NCI-H2107 treated with DMSO at 0.1 percent for 48 hours (cell line): ENCODE measurements around the gene TYW5.
"Not testable (repeated sequence)": the region's sequence is repeated elsewhere in the genome, so short reads cannot be mapped to it uniquely, and the experiment has no call there.

ENCODE experiments used
- DNase-seq: peaks from one replicate; lab custom pipeline; 2025; ENCODE audit not compliant: unreplicated experiment; lab: John Stamatoyannopoulos, UW

The TYW5 gene

DNA sequence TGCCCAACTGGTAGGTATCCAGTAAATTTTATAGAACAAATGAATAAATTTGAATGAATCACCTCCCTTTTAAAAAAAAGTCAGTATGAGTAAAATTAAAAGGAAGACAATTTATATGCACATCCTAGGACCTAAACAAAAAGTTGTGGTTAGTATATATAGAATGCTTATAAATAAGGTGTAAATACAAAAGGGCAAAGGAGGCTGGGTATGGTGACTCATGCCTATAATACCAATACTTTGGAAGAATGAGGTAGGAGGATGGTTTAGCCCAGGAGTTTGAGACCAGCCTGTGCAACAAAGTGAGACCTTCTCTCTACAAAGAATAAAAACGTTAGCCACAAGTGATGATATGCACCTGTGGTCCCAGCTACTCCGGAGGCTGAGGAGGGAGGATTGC, 31.4 kb downstream of the TYW5 start:
- no peak for DNase-seq

- DNase-seq, result no peak
Observed at GRCh38 chr2:199922856-199923255, 32.4 kb downstream of the TYW5 start.

- no peak for DNase-seq
Observed at GRCh38 chr2:199916980-199917379, 38.3 kb downstream of the TYW5 start.

DNA sequence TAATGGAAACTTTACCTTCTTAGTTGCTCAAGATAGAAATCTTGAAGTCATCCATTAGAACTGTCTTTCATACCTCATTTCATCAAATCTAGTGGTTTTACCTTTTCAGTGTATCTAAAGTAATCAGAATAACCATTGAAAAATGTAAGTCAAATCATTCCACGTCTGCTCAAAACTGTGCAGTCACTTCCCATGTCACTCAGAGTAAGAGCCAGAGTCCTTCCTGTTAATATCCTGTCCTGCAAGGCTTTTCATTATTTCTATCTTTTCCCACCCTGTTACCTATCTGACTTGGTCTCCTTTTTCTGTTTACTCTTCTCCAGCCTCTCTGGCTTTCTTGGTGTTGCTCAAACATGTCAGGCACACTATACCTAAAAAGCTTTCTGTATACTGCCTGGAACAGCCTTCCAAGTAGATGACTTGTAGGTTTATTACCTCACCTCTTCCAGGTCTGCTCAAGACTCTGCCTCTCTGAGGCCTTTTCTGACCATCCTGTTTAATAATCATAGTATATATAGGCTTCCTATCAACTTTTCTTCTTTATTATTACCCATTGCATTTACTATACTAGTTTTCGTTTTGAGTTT, 40.8 kb downstream of the TYW5 start:
- no peak for DNase-seq

DNA sequence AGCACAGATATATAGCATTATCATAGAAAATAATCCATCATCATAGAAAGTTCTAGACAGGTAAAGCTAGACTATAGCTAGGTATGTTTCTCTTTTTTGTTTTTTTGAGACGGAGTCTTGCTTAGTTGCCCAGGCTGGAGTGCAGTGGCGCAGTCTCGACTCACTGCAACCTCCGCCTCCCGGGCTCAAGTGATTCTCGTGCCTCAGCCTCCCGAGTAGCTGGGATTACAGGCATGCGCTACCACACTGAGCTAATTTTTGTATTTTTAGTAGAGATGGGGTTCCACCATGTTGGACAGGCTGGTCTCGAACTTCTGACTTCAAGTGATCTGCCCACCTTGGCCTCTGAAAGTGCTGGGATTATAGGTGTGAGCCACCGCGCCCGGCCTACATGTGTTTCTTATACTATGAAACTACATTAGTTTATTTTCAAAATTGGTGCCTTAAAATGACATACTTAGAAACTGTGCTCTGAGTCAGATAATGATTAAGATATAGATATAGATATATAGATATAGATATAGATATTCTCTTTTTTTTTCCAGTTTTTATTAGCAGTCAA, 42.7 kb downstream of the TYW5 start:
- not testable (repeated sequence) for DNase-seq

GRCh38 chr2:199911877-199912161, 43.5 kb downstream of the TYW5 start:
- DNase-seq, result no peak

DNA sequence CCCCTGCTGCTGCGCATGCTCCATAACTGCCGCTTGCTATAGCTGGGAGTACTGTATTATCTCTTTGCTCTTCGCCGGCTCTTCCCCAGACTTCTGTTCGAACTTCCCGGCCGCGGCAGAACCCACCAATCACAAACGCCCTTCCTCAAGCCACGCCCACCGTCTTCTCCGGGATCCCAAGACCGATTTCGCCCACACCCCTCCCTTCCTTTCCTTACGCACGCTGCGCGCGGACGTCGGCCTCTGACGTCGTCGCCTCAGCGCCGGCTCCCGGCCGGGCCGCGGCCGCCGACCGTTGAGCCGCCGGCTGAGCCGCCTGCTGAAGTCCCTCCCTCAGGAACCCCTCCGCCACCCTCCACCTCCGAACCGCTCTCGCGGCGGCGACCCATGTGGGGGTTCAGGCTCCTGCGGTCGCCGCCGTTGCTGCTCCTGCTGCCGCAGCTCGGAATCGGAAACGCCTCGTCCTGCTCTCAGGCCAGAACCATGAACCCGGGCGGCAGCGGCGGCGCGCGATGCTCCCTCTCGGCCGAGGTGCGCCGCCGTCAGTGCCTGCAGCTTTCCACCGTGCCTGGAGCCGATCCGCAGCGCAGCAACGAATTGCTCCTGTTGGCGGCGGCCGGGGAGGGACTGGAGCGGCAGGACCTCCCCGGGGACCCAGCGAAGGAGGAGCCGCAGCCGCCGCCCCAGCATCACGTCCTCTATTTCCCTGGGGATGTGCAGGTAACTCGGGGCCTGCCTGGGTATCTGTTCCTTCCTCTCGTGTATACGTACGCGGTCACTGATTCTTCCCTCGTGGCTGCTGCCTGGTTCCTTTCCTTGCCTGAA, 44.0 kb downstream of the TYW5 start, which contains the start of gene C2orf69:
Gene C2orf69 (plus strand): TSS at position 242 of the 825 bp plus-strand sequence. CDS start 146 bp downstream, at position 388.
- peak; percentile 94 for DNase-seq

GRCh38 chr2:199910338-199911051, 44.8 kb downstream of the TYW5 start:
- no peak for DNase-seq

DNA sequence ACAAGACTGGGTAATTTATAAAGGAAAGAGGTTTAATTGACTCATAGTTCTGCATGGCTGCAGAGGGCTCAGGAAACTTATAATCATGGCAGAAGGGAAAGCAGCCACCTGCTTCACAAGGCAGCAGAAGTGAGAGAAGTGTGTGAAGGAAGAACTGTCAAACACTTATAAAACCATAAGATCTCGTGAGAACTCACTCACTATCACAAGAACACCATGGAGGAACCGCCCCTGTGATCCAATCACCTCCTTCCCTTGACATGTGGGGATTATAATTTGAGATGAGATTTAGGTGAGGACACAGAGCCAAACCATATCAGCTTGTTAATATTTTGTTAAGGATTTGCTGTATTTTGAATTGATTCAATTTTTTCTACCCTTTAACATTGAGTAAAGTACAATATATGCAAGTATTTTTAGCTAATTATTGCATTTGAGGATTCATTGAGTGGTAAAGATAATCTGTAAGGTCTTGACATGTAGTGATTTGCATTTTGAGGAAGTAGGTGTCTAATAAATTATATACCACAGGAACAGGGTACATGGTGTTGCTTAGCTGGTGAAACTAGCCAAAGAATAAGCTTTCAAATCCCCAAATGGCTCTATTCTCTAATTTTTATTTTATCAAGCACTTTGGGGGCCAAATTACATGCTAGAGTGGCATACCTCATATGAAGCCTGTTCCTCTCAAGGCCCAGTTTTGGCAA, 48.1 kb downstream of the TYW5 start:
- DNase-seq, result no peak

GRCh38 chr2:199903111-199903510, 52.2 kb downstream of the TYW5 start:
- no peak for DNase-seq

DNA sequence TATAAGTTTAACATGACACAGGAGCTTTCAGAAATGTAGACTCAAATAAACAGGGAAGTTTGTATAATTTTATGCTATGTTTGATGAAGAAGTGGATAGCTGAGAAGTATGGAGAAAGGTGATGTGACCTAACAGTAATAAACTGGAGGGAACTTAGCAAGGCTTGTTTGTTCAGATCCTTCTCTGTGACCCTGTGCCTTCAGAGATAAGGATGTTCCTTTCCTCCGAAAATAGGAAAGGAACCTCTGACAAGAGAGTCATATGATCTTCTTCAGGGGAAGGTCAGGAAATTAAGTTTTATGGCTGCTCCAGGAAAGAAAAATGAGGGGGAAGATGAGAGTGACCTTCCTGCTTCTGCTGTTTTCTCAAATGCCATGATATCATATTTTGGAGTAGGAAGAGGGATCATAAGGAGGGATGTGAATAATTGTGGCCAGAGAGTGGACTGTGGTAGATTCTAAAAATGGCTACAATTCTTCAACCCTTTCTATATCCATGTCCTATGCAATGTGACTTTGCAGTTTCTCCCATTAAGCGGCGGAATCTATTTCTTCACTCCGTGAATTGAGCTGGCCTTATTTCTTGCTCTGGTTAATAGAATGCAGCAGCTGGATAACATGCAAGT, 52.7 kb downstream of the TYW5 start:
- no peak for DNase-seq

DNA sequence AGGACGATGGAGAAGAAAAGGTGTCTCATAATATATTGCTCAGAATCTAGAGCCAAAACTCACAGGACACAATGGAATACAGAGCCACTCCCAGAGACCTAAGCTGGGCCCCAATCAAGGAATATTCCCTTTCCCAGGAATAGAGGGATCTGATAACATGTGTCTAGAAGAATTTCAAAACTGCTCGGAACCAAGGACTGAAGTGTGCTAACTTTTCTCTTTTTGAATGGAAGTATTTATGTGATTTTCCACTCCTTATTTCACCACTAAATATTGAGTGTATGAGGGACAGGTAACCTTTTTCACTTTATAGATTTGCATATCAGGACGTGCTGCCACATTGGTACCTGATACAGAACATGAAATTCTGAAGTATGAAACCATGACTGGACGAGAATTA, 53.3 kb downstream of the TYW5 start:
- no peak for DNase-seq

GRCh38 chr2:199896617-199897016, 58.7 kb downstream of the TYW5 start:
- no peak for DNase-seq

- DNase-seq, result no peak
Observed at GRCh38 chr2:199895406-199895805, 59.9 kb downstream of the TYW5 start.

DNA sequence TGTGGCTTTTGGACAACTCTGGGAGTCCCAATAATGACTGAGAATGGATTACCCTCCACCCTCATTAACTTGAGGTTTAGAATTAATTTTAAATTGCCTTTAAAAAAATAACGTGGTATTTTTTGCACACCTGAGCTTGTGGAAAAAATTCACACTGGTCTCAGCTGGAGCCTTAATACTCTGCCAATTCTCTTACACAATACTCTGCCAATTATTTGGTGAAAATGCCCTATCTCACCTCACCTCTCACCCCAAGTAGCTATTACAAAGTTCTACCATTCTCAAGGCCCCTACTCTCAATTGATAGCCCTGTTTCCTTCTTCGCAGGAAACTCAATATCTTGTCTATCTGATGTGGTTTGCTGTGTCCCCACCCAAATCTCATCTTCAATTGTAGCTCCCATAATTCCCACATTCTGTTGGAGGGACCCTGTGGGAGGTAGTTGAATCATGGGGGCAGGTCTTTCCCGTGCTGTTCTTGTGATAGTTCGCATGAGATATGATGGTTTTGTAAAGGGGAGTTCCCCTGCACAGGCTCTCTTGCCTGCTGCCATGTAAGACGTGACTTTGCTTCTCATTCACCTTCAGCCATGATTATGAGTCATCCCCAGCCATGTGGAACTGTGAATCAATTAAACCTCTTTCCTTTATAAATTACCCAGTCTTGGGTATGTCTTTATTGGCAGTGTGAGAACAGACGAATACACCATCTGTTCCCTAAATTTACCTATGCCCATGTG, 71.6 kb downstream of the TYW5 start:
- no peak for DNase-seq

DNA sequence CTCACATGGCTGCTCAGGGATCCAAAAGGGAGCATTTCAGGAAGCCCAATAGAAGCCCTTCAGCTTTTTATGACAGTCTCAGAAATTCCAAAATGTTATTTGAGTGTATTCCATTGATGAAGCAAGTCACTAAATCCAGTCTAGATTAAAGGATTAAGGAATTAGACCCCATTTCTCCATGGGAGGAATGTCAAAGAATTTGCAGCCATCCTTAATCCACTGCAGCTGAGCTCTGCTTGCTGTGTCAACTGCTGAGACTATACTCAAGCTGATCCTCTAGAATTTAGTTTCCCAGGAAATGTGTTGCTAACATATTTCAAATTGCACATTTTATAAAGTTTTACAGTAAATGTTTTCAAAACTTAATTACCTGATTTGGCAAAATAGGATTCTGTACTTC, 72.6 kb downstream of the TYW5 start:
- no peak for DNase-seq
